Measurements from ENCODE around the gene MCEMP1.
A peak's percentile ranks its signal among the peaks of the same experiment; 100 is the strongest.

Gene MCEMP1, protein sequence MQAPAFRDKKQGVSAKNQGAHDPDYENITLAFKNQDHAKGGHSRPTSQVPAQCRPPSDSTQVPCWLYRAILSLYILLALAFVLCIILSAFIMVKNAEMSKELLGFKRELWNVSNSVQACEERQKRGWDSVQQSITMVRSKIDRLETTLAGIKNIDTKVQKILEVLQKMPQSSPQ

GRCh38 chr19:7676854-7677253 lies at the start of gene MCEMP1:
Gene MCEMP1, plus strand, starts transcription at chr19:7677090. Its CDS starts 31 bp downstream, at chr19:7677121.
- no peak for DNase-seq
- Histone ChIP-seq H3K27me3 (replicated peaks) (no peaks in the 10 kb centered on the region), H3K27ac (no peak within 1 kb of the TSS), H3K36me3 (replicated peaks) (no peaks in the 10 kb centered on the region), H3K4me3 (ENCODE audit: low read depth, low read length) (no peak within 1 kb of the TSS)
- in situ Hi-C loops (cut with HindIII; ENCODE audit: low pct_ligation_motif_present, low sequenced_read_pairs): no loop called here
- TF ChIP-seq CTCF (IDR thresholded peaks at IDR 0.05; ENCODE audit: low read depth, low read length, missing control alignments): no peak

- Histone ChIP-seq H3K4me3 (ENCODE audit: low read depth, low read length) (no peak overlapping the region), H3K36me3 (replicated peaks) (peaks cover 18% of the 10 kb centered on the region), H3K27ac (no peak overlapping the region), H3K27me3 (replicated peaks) (no peaks in the 10 kb centered on the region)
- TF ChIP-seq CTCF (IDR thresholded peaks at IDR 0.05; ENCODE audit: low read depth, low read length, missing control alignments): no peak
- in situ Hi-C loops (cut with HindIII; ENCODE audit: low pct_ligation_motif_present, low sequenced_read_pairs): no loop called here
- DNase-seq: no peak
Observed at GRCh38 chr19:7627166-7627565, 49.7 kb upstream of the MCEMP1 start.

DNA sequence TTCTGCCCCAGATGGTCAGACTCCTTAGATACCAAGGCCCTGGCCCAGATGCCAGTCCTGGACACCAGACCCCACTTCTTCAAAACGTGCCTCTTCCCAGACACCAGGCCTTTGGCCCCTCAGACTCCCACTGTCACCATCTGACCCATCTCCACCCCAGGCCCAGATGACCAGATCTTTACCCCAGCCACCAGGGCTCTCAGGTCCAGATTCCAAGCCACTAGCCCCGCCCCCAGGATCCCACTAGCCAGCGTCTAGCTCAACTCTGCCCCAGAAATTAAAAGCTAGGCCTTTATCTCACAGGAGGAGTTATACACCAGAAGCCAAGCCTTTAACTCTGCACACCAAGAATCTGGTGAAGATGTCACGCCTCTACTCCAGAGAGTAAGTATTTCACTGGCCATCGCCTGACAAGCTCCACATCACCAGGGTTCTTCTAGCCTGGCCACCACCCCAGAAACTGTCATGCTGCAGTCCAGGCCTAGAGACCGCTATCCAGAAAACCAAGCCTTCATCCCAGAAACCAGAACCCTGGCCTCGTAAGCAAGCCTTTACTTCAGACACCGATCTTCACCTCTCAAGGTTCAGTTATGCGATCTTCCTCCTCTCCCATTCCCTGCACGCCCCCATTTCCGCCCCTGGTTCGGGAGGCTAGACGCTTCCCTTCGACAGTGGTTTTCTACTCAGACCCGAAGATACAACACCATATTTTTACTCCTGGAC lies 48.1 kb upstream of the MCEMP1 start:
- peak overlapping the region; percentile 99 for H3K4me3 ChIP-seq (ENCODE audit: low read depth, low read length)
- DNase-seq: no peak
- in situ Hi-C loops (cut with HindIII; ENCODE audit: low pct_ligation_motif_present, low sequenced_read_pairs): no loop called here
- peak overlapping the region; percentile 73 for H3K27ac ChIP-seq
- no peaks in the 10 kb centered on the region for H3K27me3 ChIP-seq (replicated peaks)
- TF ChIP-seq CTCF (IDR thresholded peaks at IDR 0.05; ENCODE audit: low read depth, low read length, missing control alignments): no peak
- H3K36me3 ChIP-seq (replicated peaks): peaks cover 9% of the 10 kb centered on the region

DNA sequence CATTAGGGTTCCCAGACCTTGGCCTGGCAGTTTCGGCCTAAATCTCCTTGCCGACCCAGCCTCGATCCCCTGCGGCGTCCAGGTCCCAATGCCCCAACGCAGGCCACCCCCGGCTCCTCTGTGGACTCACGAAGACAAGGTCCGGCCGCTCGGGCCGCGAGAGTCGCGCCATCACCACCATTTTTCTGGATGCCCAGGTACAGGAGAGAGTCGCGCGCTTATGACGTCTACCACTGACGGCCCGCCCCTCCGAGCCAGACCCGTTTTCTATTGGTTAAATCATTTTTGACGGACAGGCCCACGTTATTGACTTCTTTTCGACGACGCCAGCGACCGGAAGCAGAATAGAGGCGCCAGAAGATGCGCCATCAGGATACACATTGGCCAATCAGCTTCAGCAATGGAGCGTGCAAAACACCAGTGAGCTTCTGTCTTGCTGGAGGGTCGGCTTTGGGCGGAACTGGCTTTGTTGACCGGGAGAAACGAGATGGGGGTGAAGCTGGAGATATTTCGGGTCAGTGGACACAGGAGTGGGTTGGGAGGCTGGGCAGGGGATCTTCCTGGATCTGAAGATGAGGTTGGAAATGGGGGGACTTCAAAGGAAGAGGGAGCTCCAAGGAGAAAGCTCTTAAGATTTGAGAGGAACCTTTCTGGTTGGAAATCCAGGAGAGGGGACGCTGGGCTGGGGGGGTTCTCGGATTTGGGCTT lies 47.4 kb upstream of the MCEMP1 start, which contains the start of the genes PET100 and XAB2:
PET100 (plus strand) TSS at position 447 of the 708 bp plus-strand sequence; CDS start at position 488, 41 bp downstream.
XAB2 (minus strand) TSS at position 199 of the 708 bp plus-strand sequence; CDS start at position 181, 18 bp downstream.
- peak within 1 kb of the TSS; percentile 94 for H3K27ac ChIP-seq
- DNase-seq: peak; percentile 99
- H3K36me3 ChIP-seq (replicated peaks): peaks cover 7% of the 10 kb centered on the region
- TF ChIP-seq CTCF (IDR thresholded peaks at IDR 0.05; ENCODE audit: low read depth, low read length, missing control alignments): no peak
- in situ Hi-C loops (cut with HindIII; ENCODE audit: low pct_ligation_motif_present, low sequenced_read_pairs): no loop called here
- H3K27me3 ChIP-seq (replicated peaks): no peaks in the 10 kb centered on the region
- H3K4me3 ChIP-seq (ENCODE audit: low read depth, low read length): peak within 1 kb of the TSS; percentile 99

- no peak overlapping the region for H3K4me3 ChIP-seq (ENCODE audit: low read depth, low read length)
- DNase-seq: no peak
- no peak for TF ChIP-seq CTCF (IDR thresholded peaks at IDR 0.05; ENCODE audit: low read depth, low read length, missing control alignments)
- no peaks in the 10 kb centered on the region for H3K36me3 ChIP-seq (replicated peaks)
- no peak overlapping the region for H3K27ac ChIP-seq
- no peaks in the 10 kb centered on the region for H3K27me3 ChIP-seq (replicated peaks)
- in situ Hi-C loops (cut with HindIII; ENCODE audit: low pct_ligation_motif_present, low sequenced_read_pairs): no loop called here
Observed at GRCh38 chr19:7631577-7631976, 45.3 kb upstream of the MCEMP1 start.

Data from brain microvascular endothelial cell (primary cell).